ENCODE data around the gene FHIT.
"Not testable (repeated sequence)": the region's sequence is repeated elsewhere in the genome, so short reads cannot be mapped to it uniquely, and the experiment has no call there.

Gene FHIT

DNA sequence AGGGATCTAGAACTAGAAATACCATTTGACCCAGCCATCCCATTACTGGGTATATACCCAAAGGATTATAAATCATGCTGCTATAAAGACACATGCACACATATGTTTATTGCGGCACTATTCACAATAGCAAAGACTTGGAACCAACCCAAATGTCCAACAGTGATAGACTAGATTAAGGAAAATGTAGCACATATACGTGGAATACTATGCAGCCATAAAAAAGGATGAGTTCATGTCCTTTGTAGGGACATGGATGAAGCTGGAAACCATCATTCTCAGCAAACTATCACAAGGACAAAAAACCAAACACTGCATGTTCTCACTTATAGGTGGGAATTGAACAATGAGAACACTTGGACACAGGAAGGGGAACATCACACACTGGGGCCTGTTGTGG lies 711.9 kb downstream of the FHIT start:
- DNase-seq: not testable (repeated sequence)

DNA sequence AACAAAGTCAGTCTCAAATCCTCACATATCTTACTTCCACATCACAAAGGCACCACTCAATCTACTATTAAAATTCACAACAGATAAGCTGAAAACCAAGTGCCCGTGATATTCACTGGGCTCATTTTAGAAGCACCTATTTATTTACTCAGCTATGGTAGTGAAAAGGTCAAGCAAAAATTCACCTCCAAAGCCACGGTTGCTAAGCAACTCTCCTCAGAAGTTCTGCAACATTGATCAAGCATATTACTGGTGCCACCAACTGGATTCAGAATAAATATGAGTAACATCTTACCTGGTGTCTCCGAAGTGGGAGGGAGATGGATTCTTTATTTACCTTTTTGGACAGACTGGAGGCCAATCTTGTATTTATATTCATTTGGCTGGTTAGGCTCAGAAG lies 714.8 kb downstream of the FHIT start:
- peak; percentile 49 to 89 (median 83) for DNase-seq

DNA sequence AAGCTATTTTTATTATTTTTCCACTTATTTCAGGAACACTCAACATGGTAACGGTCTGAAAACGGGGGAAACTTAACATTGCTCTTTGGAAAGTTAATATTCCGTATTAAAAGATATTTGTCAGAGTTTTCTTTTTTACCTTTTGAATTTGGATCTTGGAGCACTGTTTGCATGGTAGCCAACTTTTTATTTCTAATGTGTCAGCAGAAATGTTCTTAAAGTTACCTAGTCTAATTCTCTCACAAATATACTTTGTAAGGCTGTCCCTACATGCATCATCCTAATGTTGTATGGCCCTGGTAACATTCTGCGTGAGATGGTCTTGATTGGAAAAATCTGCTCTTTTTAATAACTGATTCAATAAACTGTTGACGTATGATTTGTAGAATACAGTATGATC lies 719.5 kb downstream of the FHIT start:
- DNase-seq: no peak

DNA sequence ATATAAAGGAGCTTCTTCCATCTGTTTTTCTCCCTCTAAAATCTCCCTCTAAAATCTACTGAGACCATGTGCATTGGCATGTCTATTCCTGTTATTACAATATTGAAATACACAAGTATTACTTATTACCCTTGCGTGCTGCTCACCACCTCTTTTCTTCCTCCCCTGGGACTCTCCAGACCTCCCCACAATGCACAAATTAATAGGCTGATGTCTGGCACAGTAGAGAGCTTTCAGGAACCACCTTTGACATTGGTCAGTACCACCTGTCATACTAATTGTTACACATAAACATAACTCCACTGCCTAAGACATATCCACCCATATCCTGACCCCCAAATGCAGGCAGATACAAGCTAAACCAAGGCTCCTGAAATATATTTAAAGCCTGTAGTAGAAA lies 722.6 kb downstream of the FHIT start:
- peak in 1 of 3 experiments; percentile 6 for DNase-seq

DNA sequence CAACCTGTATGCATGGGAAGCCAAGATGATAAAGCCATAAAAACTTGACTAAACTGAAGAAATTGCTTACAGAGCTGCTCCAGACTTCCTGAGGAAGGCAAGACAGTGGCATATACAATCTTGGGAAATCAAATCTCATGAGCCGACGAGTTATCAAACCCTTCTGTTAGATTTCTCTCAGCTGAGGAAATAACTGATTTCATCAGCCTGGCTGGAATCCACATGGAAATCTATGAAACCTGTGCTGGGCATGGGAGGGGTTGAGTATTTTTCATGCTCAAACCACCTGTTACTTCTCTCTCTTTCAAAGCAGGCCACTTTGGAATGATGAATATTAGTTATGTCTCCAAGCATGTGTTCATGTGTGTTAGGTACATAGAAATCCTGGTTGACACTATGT lies 727.7 kb downstream of the FHIT start:
- no peak for DNase-seq

DNA sequence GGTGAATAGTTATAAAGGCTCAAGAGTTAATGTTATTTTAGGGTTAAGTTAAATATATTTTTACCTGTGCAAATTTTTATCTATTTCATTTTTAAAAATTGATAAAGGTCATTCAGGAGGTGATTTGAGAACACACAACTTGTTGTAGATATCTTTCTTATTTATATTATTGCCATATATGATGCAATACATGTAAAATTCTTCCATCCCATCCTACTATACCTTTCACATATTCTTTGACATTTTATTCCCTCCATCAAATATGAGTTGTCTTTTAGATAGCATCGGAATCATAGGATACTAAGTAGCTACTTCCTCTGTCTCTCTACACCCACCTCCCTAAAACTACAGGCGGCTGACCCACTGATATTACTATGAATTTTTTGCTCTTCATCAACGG lies 734.1 kb downstream of the FHIT start:
- no peak for DNase-seq

DNA sequence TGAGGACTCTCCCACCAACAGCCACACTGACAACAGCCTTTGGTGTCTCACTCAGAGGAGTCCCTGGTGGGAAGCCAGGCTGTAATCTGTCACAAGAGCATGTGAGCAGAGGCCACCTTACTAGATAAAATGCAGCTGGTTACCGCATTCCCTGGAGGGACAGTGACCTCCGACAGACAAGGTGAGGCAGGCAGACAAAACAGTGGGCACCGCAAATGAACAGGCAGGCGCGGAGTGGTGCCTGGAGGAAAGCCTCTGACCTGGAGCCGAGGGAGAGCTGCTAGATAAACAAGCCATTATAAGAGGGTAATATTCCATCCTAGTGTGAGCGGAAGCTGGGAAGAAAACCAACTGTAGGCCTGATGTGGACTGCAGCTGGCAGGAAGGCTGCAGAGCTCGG lies 736.4 kb downstream of the FHIT start:
- DNase-seq: no peak

DNA sequence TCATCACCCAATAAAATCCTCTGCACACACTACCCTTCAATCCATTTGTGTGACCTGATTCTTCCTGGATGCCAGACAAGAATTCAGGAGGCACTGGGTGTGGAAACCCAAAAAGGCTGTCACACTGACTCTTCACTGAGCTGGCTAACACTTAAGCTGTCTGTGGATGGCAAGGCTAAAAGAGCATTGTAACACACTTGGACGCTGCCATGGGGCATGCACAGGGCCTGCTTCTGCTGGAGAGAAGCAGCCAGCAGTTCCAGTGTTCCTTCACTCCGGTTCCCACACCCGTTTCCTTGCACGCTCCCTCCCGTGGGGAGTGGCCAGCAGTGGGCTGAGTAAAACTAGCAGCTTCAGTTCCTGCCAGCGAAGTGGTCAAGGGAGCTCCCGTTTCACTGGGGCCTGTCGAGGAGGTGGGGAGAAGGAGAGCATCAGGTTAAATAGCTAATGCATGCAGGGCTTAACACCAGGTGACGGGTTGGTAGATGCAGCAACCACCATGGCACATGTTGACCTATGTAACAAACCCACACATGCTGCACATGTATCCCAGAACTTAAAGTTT lies 737.1 kb downstream of the FHIT start:
- no peak for DNase-seq

DNA sequence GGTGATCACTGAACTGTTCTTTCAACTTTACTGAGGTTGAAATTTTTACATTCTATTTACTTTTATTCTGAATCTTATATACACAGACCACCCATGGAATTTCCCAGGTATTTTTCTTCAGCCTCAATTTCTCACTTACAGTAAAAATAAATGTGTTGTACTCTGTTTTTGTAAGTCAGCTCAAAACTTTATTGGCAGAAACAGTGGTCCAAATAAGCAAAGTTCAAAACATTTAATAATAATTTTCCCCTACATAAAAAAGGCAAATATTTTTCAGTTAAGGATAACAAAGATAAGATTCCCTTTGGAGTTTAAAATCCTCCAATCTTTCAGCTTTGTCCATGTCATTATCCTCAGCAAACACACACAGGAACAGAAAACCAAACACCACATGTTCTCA lies 738.0 kb downstream of the FHIT start:
- no peak for DNase-seq

DNA sequence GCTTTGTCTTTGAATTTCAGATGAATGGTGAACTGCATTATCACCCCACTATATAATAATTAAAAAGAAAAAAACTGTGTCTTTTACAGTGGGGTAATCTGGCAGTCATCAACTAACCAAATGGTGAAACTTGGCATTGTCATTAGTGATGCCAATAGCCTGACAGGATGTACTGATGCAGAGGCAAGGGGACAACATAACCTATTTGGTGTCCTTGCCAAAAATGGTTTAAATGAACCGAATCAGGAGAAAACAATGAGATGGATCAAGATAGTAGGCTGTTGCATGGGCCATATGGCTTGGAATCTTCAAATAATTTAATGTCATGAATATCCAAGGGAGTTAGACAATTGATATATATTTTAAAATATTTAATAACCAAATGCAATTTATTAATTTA lies 738.7 kb downstream of the FHIT start:
- DNase-seq: no peak

DNA sequence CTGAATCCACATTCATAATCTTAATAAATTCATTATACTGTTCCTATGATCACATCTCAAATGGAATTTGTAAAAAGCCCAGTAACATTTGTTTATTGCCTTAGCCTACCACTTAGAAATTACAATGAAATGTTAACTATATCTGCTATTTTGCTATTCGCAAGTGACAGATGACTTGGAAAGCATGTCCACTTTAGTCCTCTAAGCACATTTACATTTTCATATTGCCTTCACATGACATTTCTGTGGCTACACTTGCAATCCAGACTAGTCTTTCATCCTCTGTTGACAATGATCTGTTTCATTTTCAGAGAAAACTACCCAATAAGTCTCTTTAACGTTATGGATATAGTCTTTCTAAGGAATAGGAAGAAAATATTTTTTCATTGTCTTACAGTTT lies 741.8 kb downstream of the FHIT start:
- no peak for DNase-seq

DNA sequence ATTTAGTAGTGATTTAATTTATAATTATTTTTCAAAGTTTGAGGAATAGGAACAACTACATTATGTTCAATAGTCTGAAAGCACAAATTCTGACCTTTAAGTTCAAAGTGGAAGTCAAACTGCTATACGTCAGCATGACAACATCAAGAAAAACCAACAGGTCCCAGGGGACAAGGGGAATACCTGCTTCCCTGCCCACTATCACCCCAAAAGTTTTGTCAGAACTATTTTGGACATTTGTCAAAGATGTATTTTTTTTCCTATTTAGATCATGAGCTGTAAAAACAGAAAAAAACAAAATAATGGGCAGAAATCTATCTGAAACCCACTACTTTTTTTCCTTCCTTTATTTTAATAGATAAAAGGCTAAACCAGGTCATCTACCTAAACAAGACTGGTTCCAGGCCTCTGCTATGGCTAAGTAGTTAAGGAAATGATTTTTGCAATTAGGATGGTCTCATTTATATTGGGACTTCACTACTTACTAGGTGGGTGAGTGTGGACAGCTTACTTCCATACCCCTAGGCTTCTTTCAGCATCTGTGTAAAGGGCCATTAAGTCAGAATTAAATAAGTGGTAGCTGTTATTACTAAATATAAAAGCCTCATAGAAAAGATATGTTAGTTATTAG lies 746.3 kb downstream of the FHIT start:
- DNase-seq: no peak

DNA sequence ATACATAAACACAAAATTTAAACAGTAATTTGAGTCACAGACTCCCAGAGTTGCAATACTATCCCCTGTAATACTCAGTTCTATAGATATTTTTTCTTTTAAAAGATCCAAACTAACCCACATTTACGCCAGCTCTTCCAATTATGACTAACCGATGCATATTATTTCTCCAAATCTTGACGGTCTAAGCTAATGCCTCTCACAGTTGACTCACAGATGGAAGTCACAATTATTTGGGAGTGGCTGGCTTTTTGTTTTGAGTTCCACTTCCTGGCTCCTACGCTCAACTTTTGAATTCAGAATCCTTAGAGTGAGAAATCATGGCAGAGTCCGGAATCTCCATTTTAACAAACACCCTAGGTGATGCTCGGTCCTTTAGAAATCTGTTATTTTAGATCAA lies 749.9 kb downstream of the FHIT start:
- no peak for DNase-seq

DNA sequence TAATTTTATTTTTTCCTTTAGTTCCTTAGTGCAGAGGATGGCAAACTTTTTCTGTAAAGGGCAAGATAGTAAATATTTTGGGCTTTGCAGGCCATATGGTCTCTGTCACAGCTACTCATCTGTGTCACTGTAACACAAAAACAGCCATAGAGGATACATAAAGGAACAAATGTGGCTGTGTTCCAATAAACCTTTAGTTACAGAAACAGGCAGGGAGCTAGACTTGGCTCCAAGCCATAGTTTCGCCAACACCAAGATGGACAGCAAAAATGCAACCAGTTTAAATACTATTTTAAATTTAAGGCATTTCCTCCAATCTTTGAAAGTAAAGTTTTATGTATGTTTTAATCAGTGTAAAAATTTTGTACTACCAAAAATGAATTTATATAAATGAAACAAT lies 753.4 kb downstream of the FHIT start:
- peak in 2 of 3 experiments; percentile 54 to 75 for DNase-seq

DNA sequence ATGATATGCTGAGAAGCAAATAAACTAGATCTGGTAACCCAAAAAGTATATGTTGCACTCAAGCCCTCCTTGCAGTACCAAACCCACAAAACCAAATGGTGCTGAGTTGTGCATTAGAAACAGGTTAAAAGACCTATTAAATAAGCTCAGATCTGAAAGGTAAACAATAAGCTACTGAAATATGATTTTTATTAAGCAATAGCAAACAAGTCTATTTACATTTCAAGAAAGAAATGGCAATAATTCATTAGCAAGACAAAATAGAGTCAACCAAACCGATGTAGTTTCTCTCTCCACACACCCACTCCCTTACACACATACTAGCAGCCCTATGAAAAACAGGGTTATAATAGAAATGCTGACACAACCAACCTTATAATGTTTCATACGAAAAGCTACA lies 760.3 kb downstream of the FHIT start:
- DNase-seq: peak in 1 of 3 experiments; percentile 19

DNA sequence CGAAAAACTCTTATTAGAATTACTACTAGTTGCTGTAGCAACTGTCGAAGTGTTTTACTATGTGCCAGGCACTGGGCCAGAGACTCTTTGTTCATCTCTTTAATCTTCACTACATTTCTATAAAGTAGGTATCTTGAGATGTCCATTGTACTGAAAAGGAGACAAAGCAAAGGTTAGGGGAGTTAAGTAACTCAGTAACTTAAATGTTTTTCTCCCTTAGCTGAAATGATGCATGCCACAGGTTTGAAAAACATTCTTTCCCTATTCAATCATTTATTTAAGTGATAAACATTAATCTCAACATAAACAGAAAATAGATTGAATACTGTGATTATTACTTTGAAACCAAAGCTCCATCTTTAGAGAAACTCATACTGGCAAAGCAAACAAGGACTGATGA lies 776.2 kb downstream of the FHIT start:
- no peak for DNase-seq

DNA sequence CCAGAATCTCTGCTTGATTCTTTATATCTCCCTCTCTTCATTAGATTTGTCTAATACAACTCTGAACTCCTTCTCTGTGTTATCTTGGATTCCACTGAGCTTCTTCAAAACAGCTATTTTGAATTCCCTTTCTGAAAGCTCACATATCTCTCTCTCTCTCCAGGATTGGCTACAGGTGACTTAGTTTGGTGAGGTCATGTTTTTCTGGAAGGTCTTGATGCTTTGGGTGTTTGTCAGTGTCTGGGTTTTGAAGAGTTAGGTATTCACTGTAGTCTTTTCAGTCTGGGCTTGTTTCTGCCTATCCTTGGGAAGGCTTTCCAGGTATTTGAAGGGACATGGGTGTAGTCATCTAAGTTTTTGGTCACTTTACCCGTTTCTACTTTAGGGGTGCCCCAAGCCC lies 781.8 kb downstream of the FHIT start:
- no peak for DNase-seq

DNA sequence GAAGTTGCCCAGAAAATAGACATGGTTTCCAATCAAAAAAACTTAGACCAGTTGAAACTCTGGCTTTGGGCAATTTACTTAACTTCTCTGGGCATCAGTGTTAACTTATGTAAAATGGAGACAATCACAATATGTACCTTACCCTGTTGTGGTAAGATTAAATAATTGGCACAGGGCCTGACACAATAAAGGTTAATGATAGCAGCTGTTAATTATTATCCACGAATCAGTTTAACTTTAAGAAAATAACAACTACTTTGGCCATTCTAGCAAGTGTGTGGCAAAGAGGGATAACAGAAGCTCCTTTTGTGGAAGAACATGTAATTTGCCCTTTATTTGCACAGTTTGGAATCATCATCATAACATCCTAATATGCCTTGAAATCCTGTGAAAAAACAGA lies 787.6 kb downstream of the FHIT start:
- peak in 1 of 3 experiments; percentile 10 for DNase-seq

DNA sequence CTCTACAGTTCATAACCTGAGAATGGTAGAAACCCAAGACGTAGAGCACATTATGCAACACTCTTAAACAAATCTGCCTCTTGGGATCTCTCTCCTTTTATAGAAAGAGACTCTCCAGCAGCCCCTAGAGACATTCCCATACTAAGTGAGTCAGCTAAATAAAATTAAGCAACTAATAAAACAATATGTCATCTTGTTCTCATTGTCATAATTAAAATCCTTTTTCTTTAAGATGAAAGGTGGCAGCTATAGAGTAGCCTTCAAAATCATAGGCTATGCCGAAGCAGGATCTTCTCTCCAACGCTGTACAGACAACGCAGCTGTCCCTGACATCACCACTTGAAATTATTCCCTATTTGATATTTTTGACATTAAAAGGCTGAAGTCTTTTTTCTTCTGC lies 790.0 kb downstream of the FHIT start:
- no peak for DNase-seq

DNA sequence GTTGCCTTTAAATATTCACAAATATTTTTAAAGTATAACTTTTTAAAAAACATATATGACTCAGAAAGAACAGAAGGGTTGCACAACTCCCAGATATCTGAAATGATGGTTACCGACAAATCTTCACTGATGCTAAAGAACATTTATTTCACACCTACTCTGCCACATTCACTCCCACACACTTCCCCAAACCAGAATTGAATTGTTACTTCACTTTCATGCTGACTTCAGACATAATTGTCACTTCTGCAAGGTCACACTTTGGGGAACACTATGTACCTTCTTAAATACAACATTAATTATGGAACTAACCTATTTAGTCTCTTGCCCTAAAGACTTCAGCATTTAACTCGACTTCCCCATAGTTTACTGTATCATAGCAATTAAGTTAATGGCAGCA lies 795.1 kb downstream of the FHIT start:
- DNase-seq: no peak

DNA sequence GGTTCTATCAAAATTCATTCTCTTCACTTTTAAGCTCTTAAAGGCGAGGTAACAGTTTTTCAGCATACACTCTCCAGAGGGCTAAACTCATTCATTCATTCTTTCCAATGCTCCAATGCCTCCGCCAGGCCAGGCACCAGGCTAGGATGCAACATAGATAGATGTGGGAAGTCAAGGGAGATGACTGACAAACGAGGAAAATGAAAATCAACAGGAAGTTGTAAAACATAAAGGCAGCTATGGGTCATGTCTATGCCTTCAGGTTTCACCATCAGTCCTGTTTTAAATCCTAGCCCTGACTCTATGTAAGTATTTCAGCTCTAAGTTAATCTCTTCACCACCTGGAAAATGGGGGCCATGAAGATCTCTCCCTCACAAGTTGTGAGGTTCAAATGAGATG lies 797.9 kb downstream of the FHIT start:
- no peak for DNase-seq

DNA sequence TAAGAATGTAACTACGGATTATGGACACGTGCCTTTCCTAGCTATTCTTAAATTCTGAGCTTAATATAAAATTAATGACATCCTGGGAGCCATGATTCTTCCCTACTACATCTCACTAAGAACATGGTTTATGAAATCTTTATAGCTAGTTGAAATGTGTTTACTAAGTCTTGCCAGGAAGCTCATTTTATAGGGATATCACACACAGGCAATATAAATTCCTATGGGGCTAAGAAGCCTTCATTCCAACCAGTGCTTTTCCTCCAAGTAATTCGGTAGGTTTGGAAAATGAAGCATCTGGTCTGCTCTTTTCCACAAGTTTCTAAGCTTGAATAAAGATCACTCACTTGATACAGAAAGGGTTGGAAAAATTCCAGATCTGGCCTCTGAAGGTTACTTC lies 802.6 kb downstream of the FHIT start:
- no peak for DNase-seq

DNA sequence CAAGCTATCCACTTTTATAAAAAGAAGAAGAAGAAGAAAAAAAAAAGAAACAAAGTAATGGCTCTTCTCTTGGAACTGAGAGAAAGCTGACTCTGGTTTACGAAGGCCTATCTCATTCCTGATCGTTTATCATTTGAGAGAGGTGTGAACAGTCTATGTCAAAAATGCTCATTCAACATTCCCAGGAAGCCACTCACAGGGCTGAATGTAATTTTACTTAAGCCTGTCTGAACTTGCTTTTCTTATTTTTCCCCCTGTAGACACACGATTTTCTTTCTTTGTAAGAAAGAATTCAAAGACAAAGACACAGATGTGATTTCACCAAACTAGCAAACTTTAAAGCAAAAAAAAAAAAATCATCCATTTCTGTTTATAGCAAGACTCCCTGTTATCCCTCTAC lies 805.8 kb downstream of the FHIT start:
- no peak for DNase-seq

DNA sequence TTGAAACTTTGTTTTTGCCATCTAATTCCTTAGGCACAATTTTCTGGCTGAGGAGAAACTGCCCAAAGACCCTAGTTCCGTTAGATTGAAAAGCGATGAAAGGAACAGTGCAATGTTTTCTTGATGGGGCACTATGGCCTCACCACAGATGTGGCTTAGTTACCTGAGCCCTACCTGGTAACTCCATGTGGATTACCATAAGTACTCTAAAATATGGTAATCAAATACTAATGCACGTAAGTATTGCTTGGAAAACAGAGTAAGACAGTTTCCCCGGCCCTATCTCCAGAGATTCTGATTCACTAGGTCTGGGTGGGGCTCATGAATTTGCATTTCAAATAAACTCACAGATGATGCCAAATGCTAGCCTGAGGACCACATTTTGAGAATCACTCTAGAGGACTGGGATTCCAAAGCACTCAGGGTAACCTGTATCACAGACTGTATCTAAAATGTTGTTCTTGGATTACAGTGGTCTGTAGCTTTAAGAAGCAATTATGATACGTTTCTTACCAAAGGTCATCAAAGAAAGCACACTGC lies 806.3 kb downstream of the FHIT start:
- no peak for DNase-seq

DNA sequence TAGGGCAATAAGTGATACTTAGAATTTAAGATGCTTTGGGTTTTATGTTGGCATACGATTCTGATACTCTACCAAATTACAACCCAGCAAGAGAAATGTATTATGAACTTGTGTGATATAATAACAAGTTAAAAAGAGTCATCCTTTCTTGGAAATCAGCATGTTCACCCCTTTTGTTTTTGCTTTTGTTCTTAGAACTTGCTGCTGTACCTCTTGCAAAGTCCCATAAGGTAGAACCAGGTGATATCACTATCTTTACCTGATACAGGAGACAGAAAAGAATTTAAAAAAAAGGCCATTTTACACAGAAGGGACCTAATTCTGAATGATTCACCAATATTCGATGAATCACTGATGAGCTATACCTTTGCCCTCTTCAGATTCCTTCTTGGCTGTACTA lies 810.4 kb downstream of the FHIT start:
- no peak for DNase-seq
